Measurements from ENCODE around the gene ALAS2.

ALAS2 gene

DNA sequence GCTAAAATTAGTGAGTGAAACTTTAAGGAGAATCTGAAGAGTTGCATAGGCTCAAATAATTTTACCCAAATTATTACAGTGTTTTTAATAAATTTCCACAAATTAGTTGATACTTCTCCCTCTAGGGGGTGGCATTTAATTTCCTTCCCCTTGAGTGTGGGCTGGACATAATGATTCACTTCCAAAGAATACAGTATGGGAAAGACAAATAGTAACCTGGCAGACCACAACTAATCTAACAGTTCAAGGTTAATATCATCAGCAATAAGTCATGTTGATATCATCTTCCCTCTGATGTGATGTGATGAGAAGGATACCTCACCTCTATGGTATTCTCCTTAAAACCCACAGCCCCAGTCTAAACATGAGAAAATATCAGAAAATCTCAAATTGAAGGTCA, 52.3 kb downstream of the ALAS2 start:
- Histone ChIP-seq H3K27me3 (replicated peaks; ENCODE audit: control insufficient read depth, insufficient read depth, low read length) (peaks cover 9% of the 10 kb centered on the region), H3K36me3 (ENCODE audit: control insufficient read depth, insufficient read depth, low read length, severe bottlenecking) (peaks cover 2% of the 10 kb centered on the region), H3K4me3 (ENCODE audit: low read length) (no peak overlapping the region), H3K9ac (ENCODE audit: low read length) (no peak overlapping the region), H3K9me3 (ENCODE audit: control insufficient read depth, low read length) (peaks cover 36% of the 10 kb centered on the region), H3K4me1 (ENCODE audit: control insufficient read depth, insufficient read depth, low read length) (no peaks in the 10 kb centered on the region)
- DNase-seq (ENCODE audit: low read depth) = no peak

DNA sequence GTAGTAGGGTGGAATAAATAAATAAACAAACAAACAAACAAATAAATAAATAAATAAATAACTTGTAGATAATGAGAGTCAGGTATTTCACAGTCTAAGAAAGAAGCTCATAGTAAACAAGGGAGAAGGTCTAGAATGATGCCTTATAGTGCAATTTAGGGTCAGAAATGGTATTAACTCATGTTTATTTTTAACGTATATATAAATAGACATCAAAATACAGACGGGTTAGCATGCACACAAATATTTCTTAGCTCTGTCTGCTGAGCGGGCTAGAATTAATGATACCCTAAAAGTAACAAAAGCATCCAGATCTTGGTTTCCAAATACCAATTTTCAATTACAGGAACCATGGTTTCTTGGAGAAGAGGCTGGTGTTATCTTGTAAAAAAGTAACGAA, 53.4 kb downstream of the ALAS2 start:
- Histone ChIP-seq H3K9me3 (ENCODE audit: control insufficient read depth, low read length) (peaks cover 32% of the 10 kb centered on the region), H3K27me3 (replicated peaks; ENCODE audit: control insufficient read depth, insufficient read depth, low read length) (peaks cover 9% of the 10 kb centered on the region), H3K36me3 (ENCODE audit: control insufficient read depth, insufficient read depth, low read length, severe bottlenecking) (no peaks in the 10 kb centered on the region), H3K4me1 (ENCODE audit: control insufficient read depth, insufficient read depth, low read length) (no peaks in the 10 kb centered on the region), H3K9ac (ENCODE audit: low read length) (no peak overlapping the region), H3K4me3 (ENCODE audit: low read length) (no peak overlapping the region)
- DNase-seq (ENCODE audit: low read depth) = no peak

DNA sequence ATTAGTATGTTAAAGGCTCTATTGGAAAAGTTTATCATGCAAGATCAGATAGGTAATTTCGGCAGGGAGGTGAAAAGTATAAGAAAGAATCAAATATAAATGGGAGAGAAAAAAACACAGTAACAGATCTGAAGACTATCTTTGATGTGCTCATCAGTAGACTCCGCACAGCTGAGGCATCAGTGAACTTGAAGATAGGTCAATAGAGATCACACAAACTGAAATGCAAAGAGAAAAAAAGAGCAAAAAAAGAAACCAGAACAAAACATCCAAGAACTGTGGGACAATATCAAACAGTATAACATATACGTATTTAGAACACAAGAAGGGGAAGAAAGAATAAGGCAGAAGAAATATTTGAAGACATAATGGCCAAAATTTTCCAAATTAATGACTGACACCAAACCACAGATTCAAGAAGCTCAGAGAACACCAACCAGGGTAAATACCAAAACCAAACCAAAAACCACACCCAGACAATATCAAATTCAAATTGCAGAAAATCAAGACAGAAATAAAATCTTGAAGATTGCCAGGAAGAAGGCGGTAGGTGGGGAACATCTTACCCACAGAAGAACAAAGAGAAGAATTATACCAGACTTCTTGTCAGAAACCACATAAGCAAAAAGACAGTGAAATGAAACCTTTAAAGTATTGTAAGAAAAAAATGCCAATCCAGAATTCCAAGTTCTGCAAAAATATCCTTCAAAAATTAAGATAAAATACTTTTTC, 65.8 kb downstream of the ALAS2 start:
- Histone ChIP-seq H3K36me3 (ENCODE audit: control insufficient read depth, insufficient read depth, low read length, severe bottlenecking) (peaks cover 3% of the 10 kb centered on the region), H3K9ac (ENCODE audit: low read length) (no peak overlapping the region), H3K9me3 (ENCODE audit: control insufficient read depth, low read length) (peaks cover 7% of the 10 kb centered on the region), H3K4me1 (ENCODE audit: control insufficient read depth, insufficient read depth, low read length) (no peaks in the 10 kb centered on the region), H3K27me3 (replicated peaks; ENCODE audit: control insufficient read depth, insufficient read depth, low read length) (peaks cover 21% of the 10 kb centered on the region), H3K4me3 (ENCODE audit: low read length) (no peak overlapping the region)
- no peak for DNase-seq (ENCODE audit: low read depth)

DNA sequence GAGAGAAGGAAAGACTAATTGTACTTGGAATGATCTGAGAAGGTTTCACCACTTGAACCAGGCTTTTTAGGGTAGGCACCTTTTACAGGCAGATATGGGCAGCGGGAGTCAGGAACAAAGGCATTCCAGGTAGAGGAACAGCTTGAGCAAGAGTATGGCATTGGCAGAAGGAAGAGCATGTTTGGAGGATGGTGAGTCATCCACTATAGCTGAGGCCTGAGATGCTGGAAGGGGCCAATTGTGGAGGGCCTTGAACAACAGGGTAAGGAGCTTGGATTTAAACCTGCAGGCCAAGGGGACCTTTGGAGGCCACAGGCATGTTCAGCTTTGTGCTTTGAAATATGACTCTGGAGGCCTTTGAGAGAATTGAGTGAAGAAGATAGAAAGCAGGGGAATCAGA, 69.0 kb downstream of the ALAS2 start:
- no peak overlapping the region for H3K4me3 ChIP-seq (ENCODE audit: low read length)
- no peak for DNase-seq (ENCODE audit: low read depth)
- no peaks in the 10 kb centered on the region for H3K4me1 ChIP-seq (ENCODE audit: control insufficient read depth, insufficient read depth, low read length)
- H3K9me3 ChIP-seq (ENCODE audit: control insufficient read depth, low read length) = no peaks in the 10 kb centered on the region
- peaks cover 24% of the 10 kb centered on the region for H3K27me3 ChIP-seq (replicated peaks; ENCODE audit: control insufficient read depth, insufficient read depth, low read length)
- H3K36me3 ChIP-seq (ENCODE audit: control insufficient read depth, insufficient read depth, low read length, severe bottlenecking) = peaks cover 12% of the 10 kb centered on the region
- no peak overlapping the region for H3K9ac ChIP-seq (ENCODE audit: low read length)

Data from adipocyte (in vitro differentiated cells).